Upper lobe of left lung (tissue), 6 donors: ENCODE data around the gene SUDS3. TPM values are rescaled to one million over a fixed set of nuclear protein-coding genes. Genes with fewer than 3 reads are reported as not detected.
"Not testable (repeated sequence)": the region's sequence is repeated elsewhere in the genome, so short reads cannot be mapped to it uniquely, and the experiment has no call there.

Experiments used
- ATAC-seq, 2 donors: fragments of 200-7000 bp; cut with Tn5 transposase; one replicate each; pipeline ENCODE4 v1.9.1; 2022; ENCODE audit warnings: mild to moderate bottlenecking in 2 of 2, moderate library complexity in 2 of 2; ENCODE audit not compliant: low FRiP score in 2 of 2
- DNase-seq, 2 donors: peaks; one replicate each; pipeline ENCODE4 v3.0.0-alpha.2; 2019 to 2020
- H3K27ac ChIP-seq, 4 donors: fragments of 200-600 bp; sonication (generic); one replicate each; pipeline ENCODE4 v1.5.1; 2016 to 2019
- H3K27me3 ChIP-seq, 4 donors: fragments of 200-600 bp; sonication (generic); one replicate each; pipeline ENCODE4 v1.5.1; 2017 to 2019
- H3K36me3 ChIP-seq, 4 donors: fragments of 200-600 bp; sonication (generic); one replicate each; pipeline ENCODE4 v1.5.1; 2016 to 2019
- H3K4me1 ChIP-seq, 4 donors: fragments of 200-600 bp; sonication (generic); one replicate each; pipeline ENCODE4 v1.5.1; 2018 to 2019
- H3K4me3 ChIP-seq, 4 donors: fragments of 200-600 bp; sonication (generic); one replicate each; pipeline ENCODE4 v1.5.1; 2017 to 2019; ENCODE audit warnings: mild to moderate bottlenecking in 2 of 4, moderate library complexity in 1 of 4
- H3K9me3 ChIP-seq, 4 donors: fragments of 200-600 bp; sonication (generic); one replicate each; pipeline ENCODE4 v1.5.1; 2018 to 2019
- CTCF ChIP-seq, 6 experiments: fragments of 450-650 bp in 4 of 6; fragments of 200-600 bp in 2 of 6; sonication (generic) in 2 of 6; IDR thresholded peaks; one replicate each; pipeline ENCODE4 v1.5.1; 2016 to 2019; ENCODE audit warnings: antibody characterized with exemption in 6 of 6
- EP300 ChIP-seq, 4 donors: sonication (generic); formaldehyde crosslinking; IDR thresholded peaks; one replicate each; pipeline ENCODE4 v1.5.1; 2017; ENCODE audit warnings: antibody characterized with exemption in 4 of 4, control low read depth in 2 of 4
- POLR2A ChIP-seq, 4 donors: fragments of 450-650 bp; IDR thresholded peaks; one replicate each; pipeline ENCODE4 v1.5.1; 2016 to 2017; ENCODE audit warnings: antibody characterized with exemption in 4 of 4, mild to moderate bottlenecking in 2 of 4
- POLR2AphosphoS5 ChIP-seq, 2 donors: sonication (generic); formaldehyde crosslinking; IDR thresholded peaks; one replicate each; pipeline ENCODE4 v1.5.1; 2017; ENCODE audit warnings: antibody characterized with exemption in 2 of 2
- WGBS, 2 donors: methylation state at CpG; one replicate each; pipeline ENCODE4 v1.1.5; 2017 to 2018; 5-methylcytosine and 5-hydroxymethylcytosine counted together
- total RNA-seq, 6 donors: library from RNA; depleted of rRNA in 4 of 6; stranded (reverse); fragments of >200 nt in 4 of 6; gene quantifications; one replicate each; pipeline versions ENCODE4 v1.1.0 to v1.2.1, GENCODE V29; 2016 to 2021
- donor health status: DM: no; HTN: no; CAD: no; lungs with moderate emphysema.
- donor health status: DM: no; HTN: yes; CAD: no; lungs with severe emphysema.

Gene SUDS3
- total RNA-seq, 6 donors from 2014 or later: 18.4 to 69.1 (median 35.1) TPM

- Histone ChIP-seq H3K9me3 (no peaks in the 10 kb centered on the region), H3K27ac (no peak overlapping the region), H3K4me1 (peaks cover 3 to 31% (median 11%) of the 10 kb centered on the region in 4 donors), H3K36me3 (no peaks in the 10 kb centered on the region), H3K27me3 (no peaks in the 10 kb centered on the region), H3K4me3 (no peak overlapping the region)
- ATAC-seq: no peak
- 97 to 100% methylated on average over 2 of the region's 2 CpGs for WGBS, 2 donors
- no peak for DNase-seq
- TF ChIP-seq CTCF (IDR thresholded peaks at IDR 0.05): no peak
- no peak for TF ChIP-seq POLR2A (IDR thresholded peaks at IDR 0.05)
- TF ChIP-seq POLR2AphosphoS5 (IDR thresholded peaks at IDR 0.05): no peak
- no peak for TF ChIP-seq EP300 (IDR thresholded peaks at IDR 0.05)
These were observed 28.4 kb upstream of the SUDS3 start for GRCh38 chr12:118347916-118348315.

- no peak for DNase-seq
- Histone ChIP-seq H3K4me1 (peaks cover 5 to 37% (median 15%) of the 10 kb centered on the region in 4 donors), H3K27me3 (no peaks in the 10 kb centered on the region), H3K36me3 (no peaks in the 10 kb centered on the region), H3K9me3 (peaks cover 0 to 3% (median 0%) of the 10 kb centered on the region in 4 donors), H3K27ac (no peak overlapping the region), H3K4me3 (no peak overlapping the region)
- WGBS, 2 donors: 87 to 90% methylated on average over 6 of the region's 6 CpGs
- ATAC-seq: no peak
- no peak for TF ChIP-seq CTCF (IDR thresholded peaks at IDR 0.05)
- TF ChIP-seq POLR2AphosphoS5 (IDR thresholded peaks at IDR 0.05): no peak
- TF ChIP-seq POLR2A (IDR thresholded peaks at IDR 0.05): no peak
- no peak for TF ChIP-seq EP300 (IDR thresholded peaks at IDR 0.05)
These were observed 25.3 kb upstream of the SUDS3 start for GRCh38 chr12:118350908-118351559.

DNA sequence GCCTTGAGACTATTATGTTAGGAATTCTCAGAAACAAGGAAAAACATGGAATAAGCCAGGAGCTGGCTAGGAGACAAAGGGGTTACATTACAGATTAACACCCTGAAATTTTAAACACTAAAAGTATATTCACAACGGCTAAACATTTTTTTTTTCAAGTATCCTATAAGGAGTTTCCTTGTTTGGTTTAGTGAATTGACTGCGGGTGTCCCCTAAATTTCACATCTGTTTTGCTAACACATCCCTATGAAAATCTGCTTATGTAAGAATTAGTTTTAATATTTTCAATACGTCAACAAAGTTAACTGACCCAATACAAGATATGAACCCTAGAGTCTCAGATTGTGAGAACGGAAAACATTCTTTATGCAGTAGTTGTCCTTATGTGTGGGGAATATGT is 22.6 kb upstream of the SUDS3 start:
- Histone ChIP-seq H3K36me3 (no peaks in the 10 kb centered on the region), H3K27ac (no peak overlapping the region), H3K4me1 (peaks cover 10 to 40% (median 29%) of the 10 kb centered on the region in 4 donors), H3K4me3 (no peak overlapping the region), H3K9me3 (peaks cover 0 to 3% (median 0%) of the 10 kb centered on the region in 4 donors), H3K27me3 (no peaks in the 10 kb centered on the region)
- WGBS, 2 donors: 73 to 85% methylated on average over 4 of the region's 4 CpGs
- no peak for DNase-seq
- ATAC-seq: no peak
- TF ChIP-seq CTCF (IDR thresholded peaks at IDR 0.05) (no peak), EP300 (IDR thresholded peaks at IDR 0.05) (no peak), POLR2A (IDR thresholded peaks at IDR 0.05) (no peak), POLR2AphosphoS5 (IDR thresholded peaks at IDR 0.05) (no peak)

GRCh38 chr12:118354503-118354902 is 21.9 kb upstream of the SUDS3 start:
- not testable (repeated sequence) for ATAC-seq, H3K36me3 ChIP-seq, H3K4me3 ChIP-seq, H3K27me3 ChIP-seq, H3K27ac ChIP-seq, H3K9me3 ChIP-seq, DNase-seq
- peaks cover 11 to 46% (median 33%) of the 10 kb centered on the region in 4 donors for H3K4me1 ChIP-seq
- WGBS, 2 donors: 91 to 96% methylated on average over 4 of the region's 4 CpGs

GRCh38 chr12:118354903-118355302 is 21.5 kb upstream of the SUDS3 start:
- Histone ChIP-seq H3K27me3 (no peaks in the 10 kb centered on the region), H3K27ac (no peak overlapping the region), H3K4me1 (peaks cover 15 to 50% (median 35%) of the 10 kb centered on the region in 4 donors), H3K9me3 (peaks cover 0 to 3% (median 0%) of the 10 kb centered on the region in 4 donors), H3K36me3 (no peaks in the 10 kb centered on the region), H3K4me3 (no peak overlapping the region)
- no peak for TF ChIP-seq POLR2A (IDR thresholded peaks at IDR 0.05)
- TF ChIP-seq POLR2AphosphoS5 (IDR thresholded peaks at IDR 0.05): no peak
- TF ChIP-seq EP300 (IDR thresholded peaks at IDR 0.05): no peak
- TF ChIP-seq CTCF (IDR thresholded peaks at IDR 0.05): no peak
- 83 to 95% methylated on average over 1 of the region's 1 CpG for WGBS, 2 donors
- DNase-seq (no peak), ATAC-seq (no peak)
